Naive thymus-derived CD8-positive, alpha-beta T cell (primary cell): ENCODE results near the gene PSMA4. TPM values are rescaled to one million over a fixed set of nuclear protein-coding genes. Genes with fewer than 3 reads are reported as not detected.

Experiments used
- ATAC-seq, 2 donors: fragments of 150-1000 bp; cut with Tn5 transposase in 1 of 2; sonication (Bioruptor Pico), chemical (Tn5 transposase) in 1 of 2; 1 replicate in 1 of 2; 2 replicates in 1 of 2; pipeline ENCODE4 v1.10.0; 2021; ENCODE audit warnings: mild to moderate bottlenecking in 2 of 2, moderate library complexity in 2 of 2
- POLR2A ChIA-PET: fragments of 350-600 bp; sonication (Branson Sonifier 250); formaldehyde crosslinking; loops from one replicate; lab custom pipeline; 2021; ENCODE audit warnings: antibody characterized with exemption; lab: Charles Lee
- DNase-seq, 10 donors: peaks; one replicate each; pipeline versions ENCODE4 v3.0.0 to v3.0.0-alpha.2; 2020 to 2022
- H3K27ac Mint-ChIP-seq, 10 donors: one replicate each; pipeline ENCODE4 v1.8.0; 2020 to 2022; ENCODE audit warnings: mild to moderate bottlenecking in 10 of 10, mixed read lengths in 10 of 10, moderate library complexity in 4 of 10, inconsistent platforms in 1 of 10
- H3K27me3 Mint-ChIP-seq, 5 donors: one replicate each; pipeline ENCODE4 v1.8.0; 2021 to 2022; ENCODE audit warnings: mixed read lengths in 5 of 5
- H3K36me3 Mint-ChIP-seq, 3 donors: one replicate each; pipeline ENCODE4 v1.8.0; 2020 to 2022; ENCODE audit warnings: mixed read lengths in 3 of 3, mild to moderate bottlenecking in 2 of 3, inconsistent platforms in 1 of 3
- H3K4me1 Mint-ChIP-seq, 4 donors: one replicate each; pipeline ENCODE4 v1.8.0; 2021 to 2022; ENCODE audit warnings: mixed read lengths in 4 of 4
- H3K4me3 Mint-ChIP-seq, 10 donors: one replicate each; pipeline ENCODE4 v1.8.0; 2020 to 2022; ENCODE audit warnings: mild to moderate bottlenecking in 10 of 10, mixed read lengths in 10 of 10, moderate library complexity in 6 of 10, inconsistent platforms in 1 of 10
- H3K9me3 Mint-ChIP-seq, 9 donors: one replicate each; pipeline ENCODE4 v1.8.0; 2020 to 2022; ENCODE audit warnings: mixed read lengths in 9 of 9, mild to moderate bottlenecking in 3 of 9, inconsistent platforms in 1 of 9, moderate library complexity in 1 of 9
- polyA plus RNA-seq, 3 donors: library from polyadenylated mRNA; unstranded; fragments of 300-500 nt; fragmentation: Illumina TruSeq; gene quantifications; one replicate each; pipeline ENCODE4 v1.2.3, GENCODE V29; 2021
- total RNA-seq, 8 experiments: library from RNA in 2 of 8; stranded (reverse) in 2 of 8; gene quantifications; one replicate each; pipeline ENCODE4 v1.2.3 and lab custom pipeline; 2021 to 2026

Gene PSMA4
- total and polyA plus RNA-seq, 5 experiments from 2014 or later: 87.0 to 218 (median 170) TPM

GRCh38 chr15:78597583-78597982 lies 57.3 kb downstream of the PSMA4 start:
- POLR2A ChIA-PET: no interaction called here
- no peak overlapping the region for H3K4me3 Mint-ChIP-seq
- no peaks in the 10 kb centered on the region for H3K9me3 Mint-ChIP-seq
- DNase-seq (no peak), ATAC-seq (no peak)
- H3K27ac Mint-ChIP-seq: no peak overlapping the region
- H3K27me3 Mint-ChIP-seq: peaks cover 2 to 9% (median 3%) of the 10 kb centered on the region in 5 donors
- no peaks in the 10 kb centered on the region for H3K4me1 Mint-ChIP-seq
- H3K36me3 Mint-ChIP-seq: peaks cover 0 to 3% (median 0%) of the 10 kb centered on the region in 3 donors

- DNase-seq (no peak), ATAC-seq (no peak)
- Mint-ChIP-seq H3K4me3 (no peak overlapping the region), H3K27me3 (peaks cover 5 to 17% (median 9%) of the 10 kb centered on the region in 5 donors), H3K9me3 (no peaks in the 10 kb centered on the region), H3K4me1 (no peaks in the 10 kb centered on the region), H3K36me3 (peaks cover 0 to 3% (median 3%) of the 10 kb centered on the region in 3 donors), H3K27ac (no peak overlapping the region)
- POLR2A ChIA-PET: no interaction called here
These were observed 58.1 kb downstream of the PSMA4 start for GRCh38 chr15:78598348-78598747.

GRCh38 chr15:78599189-78599588 lies 58.9 kb downstream of the PSMA4 start:
- DNase-seq (no peak), ATAC-seq (no peak)
- Mint-ChIP-seq H3K9me3 (no peaks in the 10 kb centered on the region), H3K36me3 (peaks cover 0 to 3% (median 3%) of the 10 kb centered on the region in 3 donors), H3K27ac (no peak overlapping the region), H3K4me3 (no peak overlapping the region), H3K4me1 (no peaks in the 10 kb centered on the region), H3K27me3 (peaks cover 5 to 23% (median 16%) of the 10 kb centered on the region in 5 donors)
- POLR2A ChIA-PET: no interaction called here

Other genes with a start within 250 kb of the PSMA4 start
- 10 to 100 TPM; 45.3 to 49.7 TPM for gene SKIC8, start 240.8 kb upstream of the PSMA4 start, total RNA-seq
- gene SKIC8, start 240.8 kb upstream of the PSMA4 start, polyA plus RNA-seq: 100 to 1,000 TPM in 2 of 3 donors, 10 to 100 TPM in 1; 98.8 to 117 (median 107) TPM
- gene CRABP1, start 200.1 kb upstream of the PSMA4 start, total RNA-seq: not detected
- not detected for gene CRABP1, start 200.1 kb upstream of the PSMA4 start, polyA plus RNA-seq
- 10 to 100 TPM; 68.6 to 77.4 TPM for gene IREB2, start 102.2 kb upstream of the PSMA4 start, total RNA-seq
- gene IREB2, start 102.2 kb upstream of the PSMA4 start, polyA plus RNA-seq: 10 to 100 TPM; 15.7 to 23.1 (median 16.6) TPM
- gene HYKK, start 32.9 kb upstream of the PSMA4 start, total RNA-seq: 1 to 10 TPM; 3.6 to 3.8 TPM
- 1 to 10 TPM; 3.0 to 5.9 (median 4.1) TPM for gene HYKK, start 32.9 kb upstream of the PSMA4 start, polyA plus RNA-seq
- 1 to 10 TPM; 1.3 TPM for gene CHRNA5, start 25.1 kb downstream of the PSMA4 start, total RNA-seq
- under 1 TPM in 2 of 3 donors, not detected in 1; 0.34 to 0.47 TPM for gene CHRNA5, start 25.1 kb downstream of the PSMA4 start, polyA plus RNA-seq
- gene CHRNA3, start 80.6 kb downstream of the PSMA4 start, total RNA-seq: not detected
- gene CHRNA3, start 80.6 kb downstream of the PSMA4 start, polyA plus RNA-seq: not detected
- not detected for gene CHRNB4, start 100.8 kb downstream of the PSMA4 start, total RNA-seq
- gene CHRNB4, start 100.8 kb downstream of the PSMA4 start, polyA plus RNA-seq: not detected